Prostate gland (tissue), 2 donors: ENCODE results near the gene POTEF.
"Not testable (repeated sequence)": the region's sequence is repeated elsewhere in the genome, so short reads cannot be mapped to it uniquely, and the experiment has no call there.

Experiments
- POLR2A ChIP-seq: fragments of 450-650 bp; IDR thresholded peaks from one replicate; pipeline ENCODE4 v1.6.1; 2016; ENCODE audit warnings: antibody characterized with exemption, mild to moderate bottlenecking
- TF ChIP-seq, protein P1 (sequence below), 4 experiments: fragments of 200-600 bp in 2 of 4; fragments of 450-650 bp in 2 of 4; sonication (generic) in 2 of 4; IDR thresholded peaks; 1 replicate in 3 of 4; 2 replicates in 1 of 4; pipeline ENCODE4 v1.5.1; 2016 to 2019; ENCODE audit warnings: antibody characterized with exemption in 4 of 4, mild to moderate bottlenecking in 2 of 4, moderate library complexity in 2 of 4

DNA sequence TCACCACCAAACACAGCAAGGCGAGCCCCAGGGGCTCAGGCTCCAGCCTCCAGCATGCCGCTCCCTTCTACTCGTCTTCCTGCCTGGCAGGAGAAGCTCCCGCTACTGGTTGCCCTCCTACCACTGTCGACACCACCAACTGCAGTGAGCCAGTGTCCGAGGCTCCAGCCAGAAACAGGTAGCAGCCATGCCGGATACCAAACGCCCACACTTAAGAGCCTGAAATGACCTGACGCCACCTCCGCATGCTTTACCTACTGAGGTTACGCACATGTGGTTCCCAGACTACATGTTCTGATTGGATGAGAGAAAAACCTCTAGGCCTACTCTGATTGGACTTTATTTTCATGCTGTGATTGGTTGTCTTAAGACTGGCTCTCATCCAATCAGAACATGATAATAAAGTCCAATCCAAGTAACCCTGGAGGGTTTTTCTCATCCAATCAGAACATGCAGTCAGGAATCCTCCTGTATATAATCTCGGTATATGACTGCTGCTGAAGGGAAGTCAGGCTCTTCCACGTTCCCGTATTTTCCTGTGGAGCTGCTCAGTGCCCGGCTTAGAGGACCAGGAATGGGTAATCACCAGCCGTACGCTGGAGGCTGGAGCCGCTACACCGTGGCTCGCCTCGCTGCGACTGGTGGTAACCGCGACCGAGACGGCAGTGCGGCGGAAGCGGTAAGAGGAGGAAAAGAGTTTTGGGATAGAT is at the start of gene POTEF:
- not testable (repeated sequence) for TF ChIP-seq POLR2A
- TF ChIP-seq, protein P1, sequence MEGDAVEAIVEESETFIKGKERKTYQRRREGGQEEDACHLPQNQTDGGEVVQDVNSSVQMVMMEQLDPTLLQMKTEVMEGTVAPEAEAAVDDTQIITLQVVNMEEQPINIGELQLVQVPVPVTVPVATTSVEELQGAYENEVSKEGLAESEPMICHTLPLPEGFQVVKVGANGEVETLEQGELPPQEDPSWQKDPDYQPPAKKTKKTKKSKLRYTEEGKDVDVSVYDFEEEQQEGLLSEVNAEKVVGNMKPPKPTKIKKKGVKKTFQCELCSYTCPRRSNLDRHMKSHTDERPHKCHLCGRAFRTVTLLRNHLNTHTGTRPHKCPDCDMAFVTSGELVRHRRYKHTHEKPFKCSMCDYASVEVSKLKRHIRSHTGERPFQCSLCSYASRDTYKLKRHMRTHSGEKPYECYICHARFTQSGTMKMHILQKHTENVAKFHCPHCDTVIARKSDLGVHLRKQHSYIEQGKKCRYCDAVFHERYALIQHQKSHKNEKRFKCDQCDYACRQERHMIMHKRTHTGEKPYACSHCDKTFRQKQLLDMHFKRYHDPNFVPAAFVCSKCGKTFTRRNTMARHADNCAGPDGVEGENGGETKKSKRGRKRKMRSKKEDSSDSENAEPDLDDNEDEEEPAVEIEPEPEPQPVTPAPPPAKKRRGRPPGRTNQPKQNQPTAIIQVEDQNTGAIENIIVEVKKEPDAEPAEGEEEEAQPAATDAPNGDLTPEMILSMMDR (IDR thresholded peaks at IDR 0.05): not testable (repeated sequence)
